HG02938 (cell line): ENCODE measurements around the gene ATCAY.
"Not testable (repeated sequence)": the region's sequence is repeated elsewhere in the genome, so short reads cannot be mapped to it uniquely, and the experiment has no call there.

Experiments used
- ATAC-seq: cut with Tn5 transposase; IDR thresholded peaks from one replicate; pipeline ENCODE4 v1.9.1; 2021; ENCODE audit warnings: mild to moderate bottlenecking, moderate library complexity; ENCODE audit not compliant: unreplicated experiment

The ATCAY gene

GRCh38 chr19:3855320-3855719 lies 25.2 kb upstream of the ATCAY start:
- no peak for ATAC-seq

DNA sequence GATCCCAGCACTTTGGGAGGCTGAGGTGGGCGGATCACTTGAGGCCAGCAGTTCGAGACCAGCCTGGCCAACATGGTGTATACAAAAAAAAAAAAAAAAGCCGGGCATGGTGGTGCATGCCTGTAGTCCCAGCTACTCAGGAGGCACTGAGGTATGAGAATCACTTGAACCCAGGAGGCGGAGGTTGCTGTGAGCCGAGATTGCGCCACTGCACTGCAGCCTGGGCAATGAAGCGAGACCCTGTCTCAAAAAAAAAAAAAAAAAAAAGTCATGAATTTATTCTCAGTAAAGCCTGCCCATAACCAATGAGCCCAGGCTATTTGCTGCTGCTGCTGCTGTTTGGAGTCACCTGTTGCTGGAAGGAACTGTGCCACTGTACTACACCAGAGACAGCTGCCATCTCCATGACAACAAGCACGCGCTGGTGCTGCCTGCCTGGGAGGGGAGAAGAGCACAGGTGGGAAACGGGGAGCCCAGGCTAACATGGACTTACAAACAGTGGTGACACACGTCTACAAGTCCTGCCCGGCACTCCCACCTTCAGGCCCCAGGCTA lies 23.0 kb upstream of the ATCAY start:
- ATAC-seq = no peak

- ATAC-seq = no peak
These were observed 20.0 kb upstream of the ATCAY start for GRCh38 chr19:3860499-3860898.

- ATAC-seq = no peak
These were observed 17.5 kb upstream of the ATCAY start for GRCh38 chr19:3862826-3863500.

GRCh38 chr19:3863648-3864047 lies 16.8 kb upstream of the ATCAY start:
- ATAC-seq = no peak

DNA sequence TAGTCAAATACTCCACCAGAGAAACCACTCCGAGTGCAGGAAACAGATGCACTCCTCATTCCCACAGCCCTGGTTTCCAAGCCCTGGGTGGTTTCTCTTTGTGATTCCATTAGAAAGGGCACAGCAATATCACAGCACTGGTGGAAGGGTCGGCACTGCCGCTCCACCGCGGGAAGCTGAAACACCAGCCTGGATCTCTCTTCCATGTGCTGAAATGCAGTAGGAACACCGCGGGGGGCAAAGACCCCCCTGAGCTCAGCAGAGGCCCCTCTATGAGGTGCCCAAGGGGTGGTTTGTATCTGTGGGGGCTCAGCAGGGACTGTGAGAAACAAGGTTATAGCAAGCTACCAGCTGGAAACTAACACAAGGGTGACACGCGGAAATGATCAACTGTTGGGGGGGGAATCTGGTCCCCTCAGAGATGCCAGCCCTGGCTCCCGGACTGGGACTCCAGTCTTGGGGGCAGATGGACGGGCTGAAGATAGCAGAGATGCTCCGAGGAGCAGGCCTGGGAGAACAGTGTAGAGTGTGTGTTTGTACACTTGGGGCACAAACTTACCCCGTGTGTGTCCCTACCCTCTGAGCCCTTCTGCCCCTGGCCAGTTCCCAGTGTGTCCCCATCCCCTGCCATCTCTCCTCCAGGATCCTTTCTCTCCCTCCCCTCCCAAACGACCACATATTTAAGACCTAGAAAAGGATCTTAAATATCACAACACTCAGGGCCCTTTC lies 13.4 kb upstream of the ATCAY start:
- no peak for ATAC-seq

GRCh38 chr19:3867971-3868769 lies 12.3 kb upstream of the ATCAY start:
- ATAC-seq = no peak

DNA sequence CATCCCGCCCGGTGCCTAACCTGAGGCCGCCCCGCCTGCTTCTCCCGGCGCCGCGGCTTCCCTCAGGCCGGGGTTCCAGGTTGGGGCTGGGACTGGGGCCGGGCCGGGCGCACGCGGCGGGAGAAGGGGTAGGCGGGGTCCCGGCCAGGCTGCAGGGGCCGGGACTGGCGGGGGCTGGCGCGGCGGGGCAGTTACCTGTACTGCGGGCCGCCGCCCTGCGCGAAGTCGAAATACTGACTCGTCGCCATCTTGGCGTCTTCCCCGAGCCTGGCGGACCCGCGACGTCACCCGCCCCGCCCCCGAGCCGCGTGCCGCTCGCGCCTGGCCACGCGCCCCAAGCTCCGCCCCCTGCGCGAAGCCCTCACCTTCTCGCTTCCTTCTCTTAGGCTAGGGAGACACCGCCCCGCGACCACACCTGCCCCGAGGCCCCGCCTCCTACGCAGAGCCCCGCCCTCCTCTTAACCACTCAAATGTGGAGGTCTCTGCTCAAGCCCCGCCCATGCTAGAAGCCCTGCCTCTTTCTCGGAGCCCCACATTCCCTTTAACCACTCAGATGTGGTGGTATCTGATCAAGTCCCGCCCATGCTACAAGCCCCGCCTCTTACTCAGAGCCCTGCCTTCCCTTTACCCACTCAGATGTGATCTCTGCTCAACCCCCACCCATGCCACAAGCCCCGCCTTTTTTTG lies 11.6 kb upstream of the ATCAY start, which contains the start of gene ZFR2:
TSS of gene ZFR2 (minus strand) at position 269 of the 687 bp plus-strand sequence. CDS start at position 248, 21 bp downstream.
- ATAC-seq = no peak

GRCh38 chr19:3873151-3873550 lies 7.3 kb upstream of the ATCAY start:
- no peak for ATAC-seq

DNA sequence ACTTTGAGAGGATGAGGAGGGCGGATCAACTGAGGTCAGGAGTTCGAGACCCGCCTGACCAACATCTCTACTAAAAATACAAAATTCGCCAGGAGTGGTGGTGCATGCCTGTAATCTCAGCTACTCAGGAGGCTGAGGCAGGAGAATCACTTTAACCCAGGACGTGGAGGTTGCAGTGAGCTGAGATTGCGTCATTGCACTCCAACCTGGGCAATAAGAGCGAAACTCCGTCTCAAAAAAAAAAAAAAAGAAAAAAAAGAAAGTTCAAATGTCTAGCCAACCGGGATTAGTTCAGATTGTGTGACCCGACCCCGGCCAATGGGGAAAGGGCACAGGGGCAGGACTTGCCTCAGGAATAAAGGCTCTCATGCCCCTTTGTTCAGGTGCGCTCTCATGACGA lies 5.8 kb upstream of the ATCAY start:
- ATAC-seq = not testable (repeated sequence)

GRCh38 chr19:3879656-3880055 lies 829 bp upstream of the ATCAY start:
- no peak for ATAC-seq

GRCh38 chr19:3881272-3882040 lies 971 bp downstream of the ATCAY start:
- ATAC-seq = no peak

GRCh38 chr19:3882041-3882384 lies 1.5 kb downstream of the ATCAY start:
- no peak for ATAC-seq

GRCh38 chr19:3890591-3890990 lies 10.1 kb downstream of the ATCAY start:
- no peak for ATAC-seq

DNA sequence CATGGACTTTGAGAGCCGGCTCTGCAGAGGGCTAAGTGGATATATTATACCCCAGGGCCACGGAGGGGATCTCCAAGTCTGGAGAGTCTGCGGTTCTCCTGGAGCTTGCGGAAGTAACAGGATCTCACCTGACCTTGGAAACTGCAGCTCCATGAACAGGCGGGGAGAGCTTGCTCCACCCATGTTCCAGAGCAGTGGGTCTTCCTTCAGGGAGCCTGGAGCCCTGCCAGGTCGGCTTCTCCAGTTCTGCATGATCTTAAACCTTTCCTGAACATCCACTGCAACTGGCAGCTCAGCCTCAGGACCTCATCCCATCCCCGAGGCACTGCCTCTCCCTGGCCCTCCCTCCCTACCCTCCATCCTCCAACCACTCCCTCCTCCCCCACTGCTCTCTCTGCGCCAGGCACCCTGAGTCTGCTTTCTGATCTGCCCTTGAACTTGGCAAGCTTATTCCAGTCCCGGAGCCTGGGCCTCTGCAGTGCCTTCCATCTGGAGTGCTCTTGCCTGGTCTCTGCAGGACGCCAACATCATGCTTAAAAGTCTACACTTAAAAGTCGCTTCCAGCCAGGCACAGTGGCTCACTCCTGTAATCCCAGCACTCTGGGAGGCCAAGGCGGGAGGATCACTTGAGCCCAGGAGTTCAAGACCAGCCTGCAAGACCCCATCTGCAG lies 13.2 kb downstream of the ATCAY start:
- ATAC-seq = no peak

DNA sequence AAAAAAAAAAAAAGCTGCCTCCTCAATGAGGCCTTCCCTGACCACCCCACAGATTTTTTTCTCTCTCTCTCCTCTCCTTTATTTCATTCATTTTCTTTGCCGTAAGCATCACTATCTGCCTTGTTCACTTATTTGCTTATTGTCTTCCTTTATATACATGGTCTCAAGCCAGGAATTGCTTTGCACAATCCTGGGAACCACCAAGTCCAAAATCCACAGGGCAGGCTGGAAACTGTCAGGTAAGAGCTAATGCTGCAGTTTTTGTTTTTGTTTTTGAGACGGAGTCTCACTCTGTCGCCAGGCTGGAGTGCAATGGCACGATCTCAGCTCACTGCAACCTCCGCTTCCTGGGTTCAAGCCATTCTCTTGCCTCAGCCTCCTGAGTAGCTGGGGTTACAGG lies 14.5 kb downstream of the ATCAY start:
- ATAC-seq = not testable (repeated sequence)

- ATAC-seq = no peak
These were observed 15.3 kb downstream of the ATCAY start for GRCh38 chr19:3895788-3896187.

DNA sequence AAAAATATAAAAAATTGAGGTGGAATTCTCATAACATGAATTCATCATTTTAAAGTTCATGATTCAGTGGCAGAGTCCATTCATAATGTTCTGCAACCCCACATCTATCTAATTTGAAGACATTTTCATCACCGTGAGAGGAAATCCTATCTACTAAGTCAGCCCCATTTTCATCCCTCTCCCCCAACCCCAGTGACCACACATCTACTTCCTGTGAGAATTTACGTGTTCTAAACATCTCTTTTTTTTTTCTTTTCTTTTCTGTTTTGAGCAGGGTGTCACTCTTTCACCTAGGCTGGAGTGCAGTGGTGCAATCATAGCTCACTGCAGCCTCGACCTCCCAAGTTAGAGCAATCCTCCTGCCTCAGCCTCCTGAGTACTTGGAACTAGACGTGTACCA lies 17.5 kb downstream of the ATCAY start:
- no peak for ATAC-seq

DNA sequence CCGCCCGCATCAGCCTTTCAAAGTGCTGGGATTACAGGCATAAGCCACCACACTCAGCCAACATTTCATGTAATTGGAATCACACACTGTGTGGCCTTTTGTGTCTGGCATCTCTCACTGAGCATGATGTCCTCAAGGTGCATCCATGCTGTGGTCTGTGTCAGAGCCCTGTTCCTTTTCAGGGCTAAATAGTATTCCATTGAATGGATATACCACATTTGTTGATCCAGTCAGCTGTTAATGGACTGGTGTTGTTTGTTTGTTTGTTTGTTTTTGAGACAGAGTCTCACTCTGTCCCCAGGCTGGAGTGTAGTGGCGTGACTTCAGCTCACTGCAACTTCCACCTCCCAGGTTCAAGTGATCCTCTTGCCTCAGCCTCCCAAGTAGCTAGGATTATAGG lies 17.9 kb downstream of the ATCAY start:
- no peak for ATAC-seq
